ENCODE results near the gene CTNNBL1. TPM values are rescaled to one million over a fixed set of nuclear protein-coding genes. Genes with fewer than 3 reads are reported as not detected.

Gene CTNNBL1
- total RNA-seq, 1 experiment from 2014 or later: 37.6 TPM

DNA sequence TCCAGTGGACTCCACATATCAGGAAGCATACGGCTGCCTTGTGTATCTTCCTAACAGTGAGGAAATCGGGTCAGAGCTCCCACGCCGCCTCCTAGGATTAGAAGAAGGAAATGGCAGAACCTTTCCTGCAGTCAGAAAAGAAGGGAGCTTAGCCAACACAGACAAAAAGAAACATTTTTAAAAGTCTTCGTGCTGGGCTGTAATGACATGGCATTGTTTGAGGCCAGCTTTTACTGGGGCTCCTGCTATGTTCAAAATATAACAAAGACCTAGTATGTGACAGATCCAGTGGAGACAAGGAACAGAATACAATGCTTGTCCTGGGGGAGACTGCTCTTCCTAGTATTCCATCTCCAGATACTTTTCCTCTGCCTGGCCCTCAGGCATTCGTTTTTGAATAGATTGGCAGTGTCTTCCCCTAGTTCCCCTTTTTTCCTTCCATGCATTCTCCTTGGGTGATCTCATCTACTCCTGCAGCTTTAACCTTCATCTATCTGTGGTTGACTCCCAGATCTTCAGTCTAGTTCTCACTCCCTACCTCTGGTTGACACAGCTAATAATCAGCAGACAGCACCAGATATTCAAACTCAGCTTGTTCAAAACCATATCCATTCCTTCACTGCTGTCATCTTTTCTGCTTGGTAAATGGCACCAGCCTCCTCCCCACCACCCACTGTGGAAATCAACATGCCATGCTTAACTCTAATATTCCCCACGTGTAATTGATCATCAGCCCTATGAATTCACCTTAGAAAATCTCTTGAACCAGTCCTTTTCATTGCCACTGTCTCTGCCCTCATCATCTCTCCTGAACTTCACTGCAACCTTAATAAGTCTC, 114.6 kb downstream of the CTNNBL1 start:
- DNase-seq (ENCODE audit: extremely low read depth, low read depth): no peak

DNA sequence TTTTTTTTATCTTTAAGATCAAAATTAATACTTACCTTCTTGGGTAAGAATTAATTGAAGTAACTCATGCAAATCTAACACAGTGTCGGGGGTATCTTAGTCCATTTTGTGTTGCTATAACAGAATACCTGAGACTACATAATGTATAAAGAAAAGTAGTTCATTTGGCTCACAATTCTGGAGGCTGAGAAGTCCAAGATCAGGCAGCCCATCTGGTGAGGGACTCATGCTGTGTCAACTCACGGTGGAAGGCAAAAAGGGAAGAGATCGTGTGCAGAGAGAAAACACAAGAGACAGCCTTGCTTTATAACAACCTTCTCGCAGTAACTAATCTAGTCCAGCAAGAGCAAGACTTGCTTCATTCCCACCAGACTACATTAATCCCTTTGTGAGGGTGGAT, 116.2 kb downstream of the CTNNBL1 start:
- DNase-seq (ENCODE audit: extremely low read depth, low read depth): no peak

- DNase-seq (ENCODE audit: extremely low read depth, low read depth): no peak
These were observed 122.2 kb downstream of the CTNNBL1 start for GRCh38 chr20:37816003-37816402.

GRCh38 chr20:37816726-37817125, 122.9 kb downstream of the CTNNBL1 start:
- no peak for DNase-seq (ENCODE audit: extremely low read depth, low read depth)

- no peak for DNase-seq (ENCODE audit: extremely low read depth, low read depth)
These were observed 127.9 kb downstream of the CTNNBL1 start for GRCh38 chr20:37821696-37822095.

GRCh38 chr20:37822141-37822601, 128.3 kb downstream of the CTNNBL1 start:
- no peak for DNase-seq (ENCODE audit: extremely low read depth, low read depth)

DNA sequence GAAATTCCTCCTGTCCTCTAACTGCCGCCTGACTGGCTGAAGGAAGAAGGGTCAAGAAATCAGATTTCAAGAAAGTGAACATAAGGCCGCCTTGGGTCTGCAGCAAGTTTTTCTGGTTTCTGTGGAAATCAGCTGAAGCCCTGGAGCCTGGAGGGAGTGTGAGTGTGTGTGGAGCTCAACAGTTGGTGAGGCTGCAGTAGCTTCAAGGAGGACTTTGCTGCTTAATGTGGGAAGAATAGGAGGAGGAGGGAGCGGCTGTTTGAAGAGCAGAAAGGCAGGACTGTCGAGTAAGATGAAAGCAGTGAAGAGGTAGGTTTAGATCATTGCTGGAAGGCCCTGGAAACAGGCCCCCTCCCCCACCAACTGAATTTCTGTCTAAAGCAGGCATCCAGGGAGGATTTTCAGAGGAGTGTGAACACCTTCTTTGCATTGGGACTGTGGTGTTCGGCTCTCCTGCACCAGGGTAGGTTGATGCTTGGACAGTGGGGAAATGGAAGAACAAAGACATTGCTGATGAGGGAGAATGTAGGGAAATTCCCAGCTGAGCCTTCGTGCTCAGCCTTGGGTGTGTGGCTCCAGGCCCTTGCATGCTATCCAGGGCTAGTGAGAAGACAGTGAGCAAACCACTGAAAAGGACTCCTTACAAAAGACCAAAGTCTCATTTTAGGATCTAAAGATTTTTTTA, 129.6 kb downstream of the CTNNBL1 start:
- DNase-seq (ENCODE audit: extremely low read depth, low read depth): no peak

DNA sequence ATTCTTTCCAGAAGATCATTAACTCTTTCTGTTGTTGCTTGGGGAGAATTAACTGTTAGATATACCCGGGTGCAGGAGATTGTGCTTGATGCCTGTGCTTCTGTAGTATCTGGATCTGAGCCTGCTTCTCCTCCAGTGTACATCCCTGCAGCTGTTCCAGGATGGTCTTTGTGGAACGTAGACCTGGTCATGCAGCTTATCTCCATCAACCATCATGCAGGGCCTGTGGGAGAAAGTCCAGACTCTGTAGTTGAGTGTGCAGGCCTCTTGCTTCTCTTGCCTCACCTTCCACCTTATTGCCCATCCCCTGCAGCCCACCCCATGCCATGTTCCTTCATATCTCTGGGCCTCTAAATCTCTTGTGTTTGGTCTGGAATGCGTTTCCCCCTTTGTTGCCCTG, 133.8 kb downstream of the CTNNBL1 start:
- DNase-seq (ENCODE audit: extremely low read depth, low read depth): no peak

DNA sequence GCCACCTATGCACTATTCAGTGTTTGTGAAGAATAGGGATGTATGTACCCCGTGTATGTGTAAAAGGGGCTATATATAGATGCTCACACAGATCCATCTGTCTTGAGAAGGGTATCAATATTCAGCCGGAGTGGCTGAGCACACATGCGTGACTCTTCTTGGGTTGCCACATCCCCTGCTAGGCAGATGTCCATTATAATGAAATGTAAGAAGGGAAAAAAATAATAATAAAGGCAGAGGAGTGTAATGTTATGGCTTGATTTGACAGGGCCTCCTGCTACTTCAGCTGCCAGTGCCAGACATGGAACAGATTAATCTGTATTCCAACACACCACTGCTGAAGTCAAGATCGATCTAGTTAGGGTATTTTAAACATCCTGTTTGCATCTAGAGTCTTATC, 134.9 kb downstream of the CTNNBL1 start:
- DNase-seq (ENCODE audit: extremely low read depth, low read depth): no peak

DNA sequence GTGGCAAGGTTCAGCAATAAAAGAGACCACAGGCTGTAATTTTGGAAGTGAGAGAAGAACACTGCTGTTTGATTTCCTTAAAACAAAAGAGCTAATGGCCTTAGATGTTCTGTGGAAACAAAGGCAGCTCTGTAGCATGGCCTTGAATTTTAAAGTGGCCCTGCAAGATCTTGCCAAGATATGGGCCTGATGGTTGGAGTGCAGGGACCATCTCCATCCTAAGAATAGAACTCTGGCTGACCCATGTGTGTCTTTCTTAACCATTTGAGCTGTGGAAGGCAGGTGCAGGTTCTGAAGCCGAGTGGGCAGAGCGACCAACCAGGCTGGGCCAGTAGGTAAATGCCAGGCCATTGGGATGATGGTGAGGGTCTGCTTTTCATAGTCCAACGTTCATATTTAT, 135.3 kb downstream of the CTNNBL1 start:
- DNase-seq (ENCODE audit: extremely low read depth, low read depth): no peak

- DNase-seq (ENCODE audit: extremely low read depth, low read depth): no peak
These were observed 139.5 kb downstream of the CTNNBL1 start for GRCh38 chr20:37833221-37833896.

DNA sequence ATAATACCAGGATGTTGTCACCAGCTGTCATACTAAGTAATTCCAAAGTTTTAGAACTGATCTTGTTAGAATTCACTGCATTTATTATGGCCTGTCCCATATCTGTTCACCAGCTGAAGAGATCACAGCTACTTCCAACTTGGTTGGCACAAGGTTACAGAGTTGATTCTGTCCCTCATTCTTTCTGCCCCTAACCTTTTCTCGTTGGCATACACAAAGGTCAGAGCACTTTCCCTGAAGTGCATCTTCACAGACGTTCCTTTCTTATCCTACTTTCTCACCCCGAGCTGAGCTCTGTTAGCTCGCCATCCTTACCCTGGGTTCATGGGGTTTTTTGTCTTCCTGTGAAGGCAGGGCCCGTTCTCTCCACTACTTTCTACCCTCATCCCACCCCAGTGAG, 143.1 kb downstream of the CTNNBL1 start:
- DNase-seq (ENCODE audit: extremely low read depth, low read depth): no peak

- no peak for DNase-seq (ENCODE audit: extremely low read depth, low read depth)
These were observed 144.1 kb downstream of the CTNNBL1 start for GRCh38 chr20:37837924-37838323.

- no peak for DNase-seq (ENCODE audit: extremely low read depth, low read depth)
These were observed 145.1 kb downstream of the CTNNBL1 start for GRCh38 chr20:37838769-37839431.

GRCh38 chr20:37839432-37839827, 145.6 kb downstream of the CTNNBL1 start:
- DNase-seq (ENCODE audit: extremely low read depth, low read depth): no peak

DNA sequence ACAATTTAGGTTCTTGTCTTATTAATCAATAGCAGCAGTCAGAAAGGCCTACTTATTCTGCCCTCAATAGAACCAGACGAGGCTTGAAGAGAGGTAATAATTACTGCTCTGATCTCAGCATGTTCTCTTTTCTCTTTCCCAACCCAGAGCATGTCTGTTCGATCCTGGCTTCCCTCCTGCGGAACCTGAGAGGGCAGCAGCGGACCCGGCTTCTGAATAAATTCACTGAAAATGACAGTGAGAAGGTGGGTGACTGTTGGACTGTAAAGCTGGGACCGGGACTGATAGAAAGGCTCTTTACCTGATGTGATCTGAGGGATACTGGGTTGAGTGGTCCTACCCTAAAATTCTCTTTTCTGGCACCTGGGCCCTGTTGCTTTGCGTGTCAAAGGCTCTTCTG, 146.1 kb downstream of the CTNNBL1 start:
- DNase-seq (ENCODE audit: extremely low read depth, low read depth): no peak

DNA sequence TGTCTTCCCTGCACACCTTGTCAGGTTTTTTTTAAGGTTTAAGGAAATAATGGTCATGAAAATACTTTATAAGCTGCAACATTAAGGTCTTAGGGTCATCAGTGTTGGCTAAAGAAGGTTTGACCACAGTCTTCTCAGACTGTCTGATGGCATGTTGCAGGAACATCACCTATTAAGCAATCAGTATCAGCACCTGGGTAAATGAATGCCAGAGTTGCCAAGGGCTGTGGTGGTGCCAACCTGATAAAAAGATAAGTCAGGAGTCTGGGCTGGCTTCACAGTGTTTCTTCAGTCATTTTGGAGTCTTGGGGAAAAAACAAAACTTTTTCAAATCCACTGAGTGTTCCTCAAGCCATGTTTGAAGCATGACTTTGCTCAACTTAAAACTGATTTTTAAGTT, 147.6 kb downstream of the CTNNBL1 start:
- DNase-seq (ENCODE audit: extremely low read depth, low read depth): no peak

DNA sequence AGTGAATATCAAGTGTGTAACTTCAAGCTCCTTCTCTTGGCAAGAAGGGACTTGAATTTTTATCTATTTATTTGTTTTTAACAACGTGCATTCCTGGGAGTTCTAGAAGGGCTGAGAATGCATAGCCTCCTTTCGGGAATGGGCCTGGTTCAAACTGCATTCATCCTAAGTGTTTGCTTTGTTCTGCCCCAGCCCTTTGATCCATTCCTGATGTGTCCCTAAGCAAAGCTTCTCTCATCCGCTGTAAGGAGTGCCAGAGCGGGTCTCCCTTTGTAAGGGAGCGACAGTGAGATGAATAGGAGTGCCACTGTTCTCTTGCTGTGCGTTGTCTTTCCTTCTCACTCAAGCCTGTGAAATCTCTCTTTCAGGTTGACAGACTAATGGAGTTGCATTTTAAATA, 148.1 kb downstream of the CTNNBL1 start:
- no peak for DNase-seq (ENCODE audit: extremely low read depth, low read depth)

DNA sequence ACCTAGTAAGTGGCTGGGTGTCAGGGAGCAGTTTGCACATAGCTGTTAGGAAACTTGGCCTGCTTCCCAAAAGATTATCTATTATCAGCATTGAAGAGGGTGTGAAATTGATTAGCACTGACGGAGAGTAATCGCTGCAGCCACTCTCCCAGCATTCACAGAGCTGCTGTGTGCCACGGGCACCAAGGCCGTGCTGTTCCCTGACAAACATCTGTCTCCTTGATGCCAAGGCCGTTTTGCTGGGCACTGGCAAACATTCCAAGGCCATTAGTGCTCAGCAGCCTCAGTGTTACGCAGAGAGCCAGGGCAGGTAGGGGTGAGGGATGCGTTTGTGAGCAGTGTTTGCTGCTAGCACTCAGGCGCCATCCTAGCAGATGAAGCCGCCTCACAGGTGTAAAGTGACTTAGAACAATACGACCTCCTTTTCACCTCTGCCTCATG, 151.4 kb downstream of the CTNNBL1 start:
- DNase-seq (ENCODE audit: extremely low read depth, low read depth): no peak

GRCh38 chr20:37845878-37846277, 152.0 kb downstream of the CTNNBL1 start:
- no peak for DNase-seq (ENCODE audit: extremely low read depth, low read depth)

DNA sequence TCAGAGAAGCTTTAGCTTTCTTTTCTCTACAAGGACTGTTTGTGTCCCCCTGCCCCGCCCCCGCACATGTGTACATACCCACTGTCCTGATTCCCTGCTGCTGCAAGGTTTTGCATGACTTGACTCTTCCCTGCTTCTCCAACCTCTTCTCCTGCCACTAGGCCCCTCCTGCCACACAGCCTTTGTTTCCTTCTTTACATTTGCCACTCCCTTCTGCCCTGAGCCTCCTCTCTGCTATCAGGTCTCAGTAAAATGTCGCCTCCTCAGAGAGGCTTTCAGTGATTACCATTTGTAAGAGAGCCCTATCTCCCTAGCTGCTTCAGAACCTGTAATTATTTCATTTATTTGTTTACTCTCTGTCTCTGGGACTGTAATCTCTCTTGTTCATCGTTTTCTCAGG, 152.7 kb downstream of the CTNNBL1 start:
- no peak for DNase-seq (ENCODE audit: extremely low read depth, low read depth)

Data from NCI-H460 (cell line).